NCI-H748 treated with DMSO at 0.1 percent for 48 hours (cell line): Measurements from ENCODE around the gene GPATCH1.
A peak's percentile ranks its signal among the peaks of the same experiment; 100 is the strongest.
"Not testable (repeated sequence)": the region's sequence is repeated elsewhere in the genome, so short reads cannot be mapped to it uniquely, and the experiment has no call there.

ENCODE experiments used
- DNase-seq: peaks from one replicate; lab custom pipeline; 2025; lab: John Stamatoyannopoulos, UW

The GPATCH1 gene

DNA sequence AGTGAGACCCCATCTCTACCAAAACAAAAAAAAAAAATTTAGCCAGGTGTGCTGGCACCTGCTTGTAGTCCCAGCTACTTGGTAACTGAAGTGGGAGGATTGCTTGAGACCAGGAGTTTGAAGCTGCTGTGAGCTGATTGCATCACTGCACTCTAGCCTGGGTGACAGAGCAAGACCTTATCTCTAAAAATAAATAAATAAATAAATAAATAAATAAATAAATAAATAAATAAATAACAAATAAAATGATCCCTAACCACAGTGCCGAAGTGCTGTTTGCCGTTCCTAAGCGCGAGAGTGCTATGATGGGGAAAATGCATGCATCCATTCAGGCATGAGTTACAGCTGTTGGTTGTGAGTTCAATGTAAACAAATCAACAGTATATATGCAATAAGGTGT is 78.2 kb downstream of the GPATCH1 start:
- no peak for DNase-seq

GRCh38 chr19:33159893-33160292 is 78.9 kb downstream of the GPATCH1 start:
- no peak for DNase-seq

- DNase-seq: no peak
These were observed 80.2 kb downstream of the GPATCH1 start for GRCh38 chr19:33161201-33161600.

DNA sequence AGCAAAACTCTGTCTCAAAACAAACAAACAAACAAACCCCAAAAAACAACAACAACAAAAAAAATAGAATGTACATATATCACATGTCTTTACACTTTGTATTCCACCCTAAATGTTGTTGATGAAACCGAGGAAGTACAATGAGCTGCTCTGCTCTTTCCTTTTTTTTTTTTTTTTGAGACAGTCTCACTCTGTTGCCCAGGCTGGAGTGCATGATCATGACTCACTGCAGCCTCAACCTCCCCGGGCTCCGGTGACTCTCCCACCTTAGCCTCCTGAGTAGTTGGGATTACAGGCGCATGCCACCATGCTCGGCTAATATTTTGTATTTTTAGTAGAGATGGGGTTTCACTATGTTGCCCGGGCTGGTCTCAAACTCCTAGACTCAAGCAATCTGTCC is 82.5 kb downstream of the GPATCH1 start:
- no peak for DNase-seq

- not testable (repeated sequence) for DNase-seq
These were observed 85.1 kb downstream of the GPATCH1 start for GRCh38 chr19:33166037-33166436.

GRCh38 chr19:33167438-33167837 is 86.5 kb downstream of the GPATCH1 start:
- no peak for DNase-seq

DNA sequence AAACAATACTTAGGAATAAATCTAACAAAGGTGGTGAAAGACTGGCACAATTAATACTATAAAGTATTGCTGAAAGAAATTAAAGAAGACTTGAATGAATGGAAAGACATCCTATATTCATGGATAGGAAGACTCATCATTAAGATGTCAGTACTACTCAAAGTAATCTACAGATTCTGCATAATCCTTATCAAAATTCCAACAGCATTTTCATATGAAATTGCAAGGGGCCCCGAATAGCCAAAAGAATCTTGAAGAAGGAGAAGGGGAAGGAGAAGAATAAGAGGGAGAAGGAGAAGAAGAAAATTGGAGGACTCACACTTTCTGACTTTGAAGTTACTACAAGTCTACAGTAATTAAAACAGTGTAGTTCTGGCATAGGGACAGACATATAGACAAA is 87.5 kb downstream of the GPATCH1 start:
- DNase-seq: no peak

- no peak for DNase-seq
These were observed 90.3 kb downstream of the GPATCH1 start for GRCh38 chr19:33171222-33171795.

DNA sequence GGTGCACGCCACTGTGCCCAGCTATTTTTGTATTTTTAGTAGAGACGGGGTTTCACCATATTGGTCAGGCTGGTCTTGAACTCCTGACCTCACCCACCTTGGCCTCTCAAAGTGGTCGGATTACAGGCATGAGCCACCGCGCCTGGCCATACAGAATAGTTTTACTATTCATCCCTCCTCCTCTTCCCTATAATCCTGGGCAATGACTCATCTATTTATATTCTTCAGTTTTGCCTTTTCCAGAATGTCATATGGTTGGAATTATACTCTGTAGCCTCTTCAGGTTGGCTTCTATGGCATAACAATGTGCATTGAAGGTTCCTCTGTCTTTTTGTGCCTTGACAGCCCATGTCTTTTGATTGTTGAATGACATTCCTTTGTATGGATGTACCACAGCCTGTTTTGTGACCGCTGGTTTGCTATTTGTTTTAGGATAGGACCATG is 91.0 kb downstream of the GPATCH1 start:
- no peak for DNase-seq

GRCh38 chr19:33174186-33174585 is 93.2 kb downstream of the GPATCH1 start:
- DNase-seq: no peak

GRCh38 chr19:33175156-33175782 is 94.3 kb downstream of the GPATCH1 start:
- DNase-seq: no peak

DNA sequence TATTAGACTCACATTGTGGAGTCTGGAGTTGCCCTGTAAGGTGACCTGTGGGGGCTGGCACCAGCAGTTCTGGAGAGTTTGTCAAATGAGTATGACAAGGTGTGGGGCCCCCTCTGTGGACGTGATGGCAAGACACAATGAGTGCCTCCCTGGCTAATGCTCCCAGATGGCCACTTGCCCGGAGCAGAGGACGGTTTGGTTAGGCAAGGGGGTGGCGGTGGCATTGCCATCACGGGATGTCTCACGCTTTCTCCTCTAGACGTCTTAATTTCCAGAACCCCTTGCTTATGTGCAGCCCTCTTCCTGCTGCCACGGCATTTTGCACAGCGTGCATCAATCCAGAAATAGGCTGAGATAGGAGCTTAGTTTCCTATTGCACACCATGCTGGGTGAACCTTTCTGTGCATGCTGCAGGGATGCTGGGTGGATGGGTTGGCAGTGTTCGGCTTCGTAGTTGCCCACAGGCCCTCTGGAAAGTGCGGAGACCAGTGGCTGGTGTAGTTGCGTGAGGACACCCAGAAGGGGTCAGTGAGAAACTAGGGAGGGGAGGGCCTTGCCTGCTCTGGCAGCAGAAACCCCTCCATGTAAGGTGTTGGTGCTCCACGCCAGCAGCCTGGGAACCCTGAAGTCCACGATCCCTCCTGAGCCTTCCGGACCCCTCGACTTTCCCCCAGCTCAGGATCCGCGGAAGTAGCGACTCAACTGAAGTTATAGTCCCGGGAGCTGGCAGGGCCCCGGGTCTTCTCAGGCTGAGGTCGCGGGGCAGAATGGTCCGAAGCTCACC is 95.1 kb downstream of the GPATCH1 start:
- DNase-seq: peak; percentile 47

DNA sequence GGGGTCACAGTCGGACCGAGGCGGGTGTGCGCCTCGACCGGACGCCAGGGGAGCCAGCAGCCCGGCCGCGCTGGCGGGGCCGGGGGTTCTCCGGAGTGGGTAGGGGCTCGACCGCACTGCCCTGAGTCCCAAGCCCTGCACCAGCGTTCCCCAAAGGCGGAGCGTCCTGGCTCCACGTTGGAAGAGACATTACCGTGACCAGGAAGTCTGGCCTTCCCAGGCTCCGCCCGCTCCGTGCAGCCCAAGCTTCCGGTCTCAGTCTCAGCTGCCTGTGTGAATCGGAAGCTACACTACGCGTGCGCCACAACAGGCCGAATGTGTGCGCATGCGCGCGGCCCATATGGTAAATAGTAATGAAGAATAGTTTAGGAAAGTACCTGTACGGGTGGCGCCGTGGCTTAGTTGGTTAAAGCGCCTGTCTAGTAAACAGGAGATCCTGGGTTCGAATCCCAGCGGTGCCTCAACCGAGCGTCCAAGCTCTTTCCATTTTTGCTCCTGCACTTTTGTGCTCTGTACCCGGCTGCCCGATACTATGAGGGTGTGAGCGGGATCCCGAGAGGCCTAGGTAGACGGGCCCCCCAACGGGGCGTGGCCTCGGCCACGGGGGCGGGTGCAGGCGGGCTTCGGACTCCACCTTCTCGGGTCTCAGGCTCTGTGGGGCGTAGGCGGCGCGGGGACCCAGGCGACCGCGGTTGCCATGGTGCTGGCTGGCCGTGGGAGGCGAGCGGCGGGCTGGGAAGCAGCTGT is 95.9 kb downstream of the GPATCH1 start:
- peak; percentile 98 for DNase-seq

DNA sequence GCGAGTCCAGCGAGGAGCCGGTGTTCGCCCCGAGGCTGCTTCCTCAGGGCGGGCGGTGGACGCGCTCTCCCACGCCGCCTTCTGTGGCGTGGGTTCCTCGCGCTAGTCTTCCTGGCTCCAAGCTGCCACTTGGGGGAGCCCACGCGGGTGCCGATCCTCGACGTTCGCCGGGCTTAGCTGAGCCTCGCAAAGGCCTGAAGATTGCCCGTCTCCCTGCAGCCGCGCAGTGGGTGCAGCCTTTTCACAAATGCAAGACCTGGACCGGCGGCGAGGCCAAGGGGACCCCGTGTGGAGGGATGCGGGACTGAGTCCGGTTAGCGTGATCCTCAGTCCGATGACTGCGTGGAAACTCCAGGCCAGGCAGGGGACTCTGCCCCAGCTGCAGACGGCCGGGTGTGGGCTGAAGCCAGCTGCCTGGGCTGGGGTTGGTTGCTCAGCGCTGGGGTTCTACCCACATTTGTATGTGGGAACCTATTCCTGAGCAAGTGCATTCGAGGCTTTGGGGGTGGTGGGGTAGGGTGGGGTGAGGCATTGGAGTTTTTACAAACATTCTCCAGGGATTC is 96.5 kb downstream of the GPATCH1 start:
- no peak for DNase-seq
